ENCODE measurements around the gene FANCC. TPM values are rescaled to one million over a fixed set of nuclear protein-coding genes. Genes with fewer than 3 reads are reported as not detected.

Gene FANCC
- total and polyA plus RNA-seq, 2 of the 13 experiments (the other 11 are each of a cell fraction or from before 2014, with no cell fraction given): 7.4 to 8.6 TPM

GRCh38 chr9:95316794-95317118 lies 753 bp downstream of the FANCC start (continued):
- TF ChIP-seq ZNF790 (CRISPR knock-in tag; IDR thresholded peaks at IDR 0.05; ENCODE audit: borderline replicate concordance): no peak
- 0 out of 2 replicates have a peak, but pooled peaks have one; percentile 34 for TF ChIP-seq HMG20B (CRISPR knock-in tag; conservative IDR thresholded peaks at IDR 0.05)
- TF ChIP-seq RFX5 (IDR thresholded peaks at IDR 0.05; ENCODE audit: low read depth, low read length): no peak
- TF ChIP-seq MYNN (CRISPR knock-in tag; IDR thresholded peaks at IDR 0.05; ENCODE audit: low read depth): 0 out of 2 replicates have a peak, but pooled peaks have one; percentile 8
- no peak for TF ChIP-seq ZNF441 (CRISPR knock-in tag; IDR thresholded peaks at IDR 0.05; ENCODE audit: borderline replicate concordance)
- no peak for TF ChIP-seq ZNF724P (CRISPR knock-in tag; IDR thresholded peaks at IDR 0.05; ENCODE audit: borderline replicate concordance)
- TF ChIP-seq ZBTB14 (CRISPR knock-in tag; IDR thresholded peaks at IDR 0.05): no peak
- no peak for TF ChIP-seq NFKBIZ (CRISPR knock-in tag; IDR thresholded peaks at IDR 0.05)
- peak; percentile 51; the same call in 1 of the 2 replicates for TF ChIP-seq NFYB (CRISPR knock-in tag; IDR thresholded peaks at IDR 0.05)
- no peak for TF ChIP-seq ADNP (CRISPR knock-in tag; IDR thresholded peaks at IDR 0.05)
- TF ChIP-seq SNAPC5 (CRISPR knock-in tag; IDR thresholded peaks at IDR 0.05; ENCODE audit: borderline replicate concordance): no peak
- no peak for TF ChIP-seq TBP (CRISPR knock-in tag; IDR thresholded peaks at IDR 0.05)
- no peak for TF ChIP-seq ZNF574 (CRISPR knock-in tag; IDR thresholded peaks at IDR 0.05)
- TF ChIP-seq GRHL1 (CRISPR knock-in tag; conservative IDR thresholded peaks at IDR 0.05): no peak
- TF ChIP-seq DRAP1 (CRISPR knock-in tag; IDR thresholded peaks at IDR 0.05): peak; percentile 70; the same call in 1 of the 2 replicates
- TF ChIP-seq NR2F2 (IDR thresholded peaks at IDR 0.05; ENCODE audit: borderline replicate concordance, low read depth): 0 out of 2 replicates have a peak, but pooled peaks have one; percentile 6
